ENCODE measurements around the gene CHST12.

CHST12 gene

GRCh38 chr7:2490181-2490651 is 86.8 kb downstream of the CHST12 start:
- no peak for DNase-seq (ENCODE audit: low read depth)
- H3K4me3 ChIP-seq (ENCODE audit: low read length) = no peak overlapping the region
- no peak for TF ChIP-seq CTCF (conservative IDR thresholded peaks at IDR 0.05; ENCODE audit: low read length)

GRCh38 chr7:2492038-2492437 is 88.6 kb downstream of the CHST12 start:
- no peak overlapping the region for H3K4me3 ChIP-seq (ENCODE audit: low read length)
- TF ChIP-seq CTCF (conservative IDR thresholded peaks at IDR 0.05; ENCODE audit: low read length) = no peak
- DNase-seq (ENCODE audit: low read depth) = no peak

GRCh38 chr7:2493205-2494164 is 90.1 kb downstream of the CHST12 start:
- no peak for DNase-seq (ENCODE audit: low read depth)
- no peak overlapping the region for H3K4me3 ChIP-seq (ENCODE audit: low read length)
- TF ChIP-seq CTCF (conservative IDR thresholded peaks at IDR 0.05; ENCODE audit: low read length) = no peak

GRCh38 chr7:2494191-2495130 is 91.0 kb downstream of the CHST12 start:
- no peak overlapping the region for H3K4me3 ChIP-seq (ENCODE audit: low read length)
- TF ChIP-seq CTCF (conservative IDR thresholded peaks at IDR 0.05; ENCODE audit: low read length) = no peak
- DNase-seq (ENCODE audit: low read depth) = no peak

- no peak for TF ChIP-seq CTCF (conservative IDR thresholded peaks at IDR 0.05; ENCODE audit: low read length)
Observed at GRCh38 chr7:2495418-2496299, 92.2 kb downstream of the CHST12 start.

GRCh38 chr7:2496375-2496774 is 93.0 kb downstream of the CHST12 start:
- no peak for TF ChIP-seq CTCF (conservative IDR thresholded peaks at IDR 0.05; ENCODE audit: low read length)
- no peak overlapping the region for H3K4me3 ChIP-seq (ENCODE audit: low read length)
- no peak for DNase-seq (ENCODE audit: low read depth)

More at GRCh38 chr7:2495418-2496299, 92.2 kb downstream of the CHST12 start:
- DNase-seq (ENCODE audit: low read depth) = no peak
- no peak overlapping the region for H3K4me3 ChIP-seq (ENCODE audit: low read length)

All from AG10803 (cell line).